BLaER1 (cell line): ENCODE results near the gene EDN3.
"Not testable (repeated sequence)": the region's sequence is repeated elsewhere in the genome, so short reads cannot be mapped to it uniquely, and the experiment has no call there.

Experiments used
- H3K27ac ChIP-seq: shearing (Covaris generic); formaldehyde crosslinking; 2 replicates; pipeline ENCODE4 v1.8.1; 2022
- H3K27me3 ChIP-seq: shearing (Covaris generic); formaldehyde crosslinking; 2 replicates; pipeline ENCODE4 v1.8.1; 2022
- H3K36me3 ChIP-seq: shearing (Covaris generic); formaldehyde crosslinking; 2 replicates; pipeline ENCODE4 v1.8.1; 2022
- H3K4me1 ChIP-seq: shearing (Covaris generic); formaldehyde crosslinking; 2 replicates; pipeline ENCODE4 v1.8.1; 2022
- H3K4me2 ChIP-seq: shearing (Covaris generic); formaldehyde crosslinking; 2 replicates; pipeline ENCODE4 v1.8.1; 2022
- H3K4me3 ChIP-seq: shearing (Covaris generic); formaldehyde crosslinking; 2 replicates; pipeline ENCODE4 v1.8.1; 2022
- H3K9ac ChIP-seq: shearing (Covaris generic); formaldehyde crosslinking; 2 replicates; pipeline ENCODE4 v1.8.1; 2022
- H3K9me3 ChIP-seq: shearing (Covaris generic); formaldehyde crosslinking; 2 replicates; pipeline ENCODE4 v1.8.1; 2022
- H4K20me1 ChIP-seq: shearing (Covaris generic); formaldehyde crosslinking; 2 replicates; pipeline ENCODE4 v1.8.1; 2022
- Cebpa-rat ChIP-seq: shearing (Covaris generic); IDR thresholded peaks from 2 replicates; pipeline ENCODE4 v1.8.1; 2022

Gene EDN3

DNA sequence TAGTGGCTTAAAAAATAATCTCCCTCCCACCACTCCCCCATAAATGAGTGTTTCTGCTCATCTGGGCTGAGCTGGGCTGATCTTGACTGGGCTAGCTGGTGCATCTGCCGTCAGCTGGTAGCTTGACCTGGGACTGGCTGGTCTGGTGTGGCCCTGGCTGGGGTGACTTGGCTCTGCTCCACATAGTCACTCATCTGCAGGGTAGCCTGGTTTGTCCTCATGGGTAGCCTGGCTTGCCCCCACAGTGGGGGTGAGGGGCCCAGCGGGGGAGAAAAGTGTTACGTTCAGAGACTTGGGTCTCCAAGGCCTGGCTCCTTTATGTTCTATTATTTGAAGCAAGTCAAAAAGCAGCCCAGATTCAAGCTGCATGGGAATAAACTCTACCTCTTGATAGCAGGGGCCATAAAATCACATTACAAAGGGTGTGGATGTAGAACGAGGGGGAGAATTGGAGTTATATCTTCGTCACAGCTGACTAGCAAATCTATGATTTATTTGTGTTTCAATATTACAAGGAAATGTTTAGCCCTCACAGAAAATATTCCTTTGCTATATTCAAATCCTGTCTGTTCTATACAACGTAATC is 32.9 kb downstream of the EDN3 start:
- Histone ChIP-seq H3K27me3 (no peaks in the 10 kb centered on the region), H3K4me2 (no peak overlapping the region), H3K9ac (no peak overlapping the region), H4K20me1 (no peaks in the 10 kb centered on the region), H3K36me3 (no peaks in the 10 kb centered on the region), H3K9me3 (no peaks in the 10 kb centered on the region), H3K4me3 (no peak overlapping the region), H3K4me1 (peaks cover 23% of the 10 kb centered on the region), H3K27ac (no peak overlapping the region)
- no peak for TF ChIP-seq Cebpa-rat

DNA sequence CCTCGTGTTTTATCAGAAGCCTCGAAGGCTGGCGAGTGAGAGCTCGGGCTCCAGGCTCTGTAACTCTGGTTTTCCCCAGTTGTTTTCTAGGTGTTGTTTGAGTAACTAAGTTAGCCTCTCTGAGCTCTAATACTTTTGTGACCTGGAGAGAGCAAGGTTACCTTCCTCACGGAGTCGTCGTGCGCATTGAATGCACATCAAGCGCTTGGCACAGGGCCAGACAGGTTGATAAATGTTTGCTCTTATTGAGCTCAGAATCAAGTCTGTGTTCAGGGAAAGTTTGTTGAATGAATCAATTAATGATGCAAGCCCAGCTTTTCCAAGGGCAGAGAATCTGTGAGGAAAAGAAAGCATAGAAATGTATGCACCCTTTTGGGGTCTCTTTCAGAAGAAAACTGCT is 33.5 kb downstream of the EDN3 start:
- Histone ChIP-seq H3K4me3 (no peak overlapping the region), H3K4me2 (no peak overlapping the region), H3K27me3 (no peaks in the 10 kb centered on the region), H4K20me1 (no peaks in the 10 kb centered on the region), H3K36me3 (no peaks in the 10 kb centered on the region), H3K27ac (no peak overlapping the region), H3K9ac (no peak overlapping the region), H3K4me1 (peaks cover 28% of the 10 kb centered on the region), H3K9me3 (no peaks in the 10 kb centered on the region)
- no peak for TF ChIP-seq Cebpa-rat

DNA sequence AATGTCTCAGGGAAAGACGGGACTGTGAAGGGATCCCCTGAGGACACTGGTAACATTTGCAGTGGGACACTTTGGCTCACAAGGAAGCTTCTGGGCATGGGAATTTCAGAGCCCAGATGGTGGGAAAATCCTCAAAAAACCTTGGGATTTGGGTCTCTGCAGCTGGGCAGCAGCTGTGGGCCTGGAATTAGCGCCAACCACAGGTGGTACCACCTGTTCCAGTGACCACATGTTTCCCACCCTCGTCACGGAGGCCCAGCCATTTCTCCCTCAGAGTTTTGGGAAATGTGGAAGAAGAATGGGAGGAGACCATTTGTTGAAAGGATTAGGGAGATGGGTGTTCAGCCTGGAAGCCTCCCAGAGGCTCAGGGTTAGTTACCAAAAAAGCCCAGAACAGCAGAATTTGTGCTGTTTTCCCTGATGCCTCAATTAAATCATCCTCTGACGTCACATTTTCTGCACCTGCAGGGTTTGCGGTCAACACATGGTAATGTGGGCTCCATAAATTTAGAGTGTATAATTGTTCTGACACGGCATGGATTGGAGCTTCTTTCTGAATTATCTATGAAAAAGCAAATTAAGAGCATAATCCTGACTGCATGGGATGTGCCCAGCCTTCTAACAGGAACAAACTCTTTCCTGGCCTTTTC is 34.4 kb downstream of the EDN3 start:
- TF ChIP-seq Cebpa-rat = no peak
- no peaks in the 10 kb centered on the region for H3K27me3 ChIP-seq
- peaks cover 35% of the 10 kb centered on the region for H3K4me1 ChIP-seq

DNA sequence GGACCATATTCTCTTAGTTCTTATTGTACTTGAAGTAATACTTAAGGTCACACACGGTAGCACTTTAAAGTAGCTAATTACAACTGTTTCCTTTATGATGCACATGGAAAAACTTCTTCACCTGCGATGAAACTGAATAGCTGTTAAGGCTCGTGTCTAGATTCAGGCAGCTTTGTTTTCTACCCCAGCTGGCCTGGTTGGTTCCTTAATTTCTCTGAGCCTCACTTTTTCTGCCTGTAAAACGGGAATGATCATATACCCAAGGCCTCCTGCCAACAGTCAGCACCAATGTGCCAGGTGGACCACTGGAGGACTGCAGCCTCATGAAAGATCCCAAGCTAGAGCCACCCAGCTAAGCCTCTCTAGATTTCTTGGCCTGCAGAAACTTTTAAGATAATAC is 35.0 kb downstream of the EDN3 start:
- Histone ChIP-seq H3K4me1 (peaks cover 36% of the 10 kb centered on the region), H3K36me3 (no peaks in the 10 kb centered on the region), H3K9ac (no peak overlapping the region), H4K20me1 (no peaks in the 10 kb centered on the region), H3K4me2 (no peak overlapping the region), H3K9me3 (no peaks in the 10 kb centered on the region), H3K4me3 (no peak overlapping the region), H3K27ac (no peak overlapping the region), H3K27me3 (no peaks in the 10 kb centered on the region)
- no peak for TF ChIP-seq Cebpa-rat

More for the DNA sequence above, 34.4 kb downstream of the EDN3 start:
- no peak overlapping the region for H3K9ac ChIP-seq
- no peaks in the 10 kb centered on the region for H4K20me1 ChIP-seq
- no peak overlapping the region for H3K4me3 ChIP-seq
- H3K4me2 ChIP-seq = no peak overlapping the region
- no peaks in the 10 kb centered on the region for H3K9me3 ChIP-seq
- no peak overlapping the region for H3K27ac ChIP-seq
- no peaks in the 10 kb centered on the region for H3K36me3 ChIP-seq

DNA sequence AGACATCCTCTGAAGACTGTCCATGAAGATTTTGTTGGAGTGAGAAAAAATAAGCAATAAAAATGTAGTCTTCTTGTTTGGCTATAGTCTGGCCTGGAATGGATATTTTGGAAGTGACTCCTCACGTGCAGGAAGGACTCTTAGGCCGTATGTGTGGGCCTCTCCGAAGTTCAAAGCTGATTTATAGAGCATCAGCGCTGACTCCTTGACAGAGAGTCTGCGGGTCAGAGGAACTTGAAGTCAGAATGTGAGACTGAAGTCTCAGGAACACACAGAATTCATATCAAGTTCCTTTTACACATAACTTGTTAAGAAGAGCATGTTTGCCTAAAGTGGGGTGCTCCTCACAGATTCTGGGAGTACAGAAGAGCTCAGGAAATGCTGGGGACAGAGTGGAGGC is 36.1 kb downstream of the EDN3 start:
- Histone ChIP-seq H3K4me2 (no peak overlapping the region), H3K27ac (no peak overlapping the region), H3K4me3 (no peak overlapping the region), H3K9ac (no peak overlapping the region), H3K27me3 (no peaks in the 10 kb centered on the region), H3K4me1 (peaks cover 42% of the 10 kb centered on the region), H3K36me3 (no peaks in the 10 kb centered on the region), H3K9me3 (no peaks in the 10 kb centered on the region), H4K20me1 (no peaks in the 10 kb centered on the region)
- no peak for TF ChIP-seq Cebpa-rat

DNA sequence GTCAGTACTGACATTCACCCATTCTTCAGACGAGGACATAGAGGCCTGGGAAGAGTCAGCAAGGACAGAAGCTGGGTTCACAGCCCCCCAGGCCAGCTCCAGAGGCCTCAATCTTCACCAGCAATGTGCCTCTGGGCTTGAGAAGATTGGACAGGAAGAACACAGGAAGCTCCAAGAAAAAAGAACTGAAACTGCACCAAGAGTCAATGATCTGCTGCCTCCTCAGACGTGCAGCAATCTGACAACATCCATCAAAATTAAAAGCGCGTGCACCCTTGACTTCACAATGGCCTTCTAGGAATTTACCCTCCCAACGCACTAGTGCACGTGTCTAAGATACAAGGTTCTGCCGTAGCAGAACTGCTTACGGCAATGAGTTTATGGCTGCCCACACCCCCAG is 38.0 kb downstream of the EDN3 start:
- H3K36me3 ChIP-seq, H3K9ac ChIP-seq, H3K27ac ChIP-seq, H4K20me1 ChIP-seq, H3K27me3 ChIP-seq, H3K4me3 ChIP-seq, H3K9me3 ChIP-seq: not testable (repeated sequence)
- Histone ChIP-seq H3K4me1 (peaks cover 51% of the 10 kb centered on the region), H3K4me2 (peak overlapping the region; percentile 48)

DNA sequence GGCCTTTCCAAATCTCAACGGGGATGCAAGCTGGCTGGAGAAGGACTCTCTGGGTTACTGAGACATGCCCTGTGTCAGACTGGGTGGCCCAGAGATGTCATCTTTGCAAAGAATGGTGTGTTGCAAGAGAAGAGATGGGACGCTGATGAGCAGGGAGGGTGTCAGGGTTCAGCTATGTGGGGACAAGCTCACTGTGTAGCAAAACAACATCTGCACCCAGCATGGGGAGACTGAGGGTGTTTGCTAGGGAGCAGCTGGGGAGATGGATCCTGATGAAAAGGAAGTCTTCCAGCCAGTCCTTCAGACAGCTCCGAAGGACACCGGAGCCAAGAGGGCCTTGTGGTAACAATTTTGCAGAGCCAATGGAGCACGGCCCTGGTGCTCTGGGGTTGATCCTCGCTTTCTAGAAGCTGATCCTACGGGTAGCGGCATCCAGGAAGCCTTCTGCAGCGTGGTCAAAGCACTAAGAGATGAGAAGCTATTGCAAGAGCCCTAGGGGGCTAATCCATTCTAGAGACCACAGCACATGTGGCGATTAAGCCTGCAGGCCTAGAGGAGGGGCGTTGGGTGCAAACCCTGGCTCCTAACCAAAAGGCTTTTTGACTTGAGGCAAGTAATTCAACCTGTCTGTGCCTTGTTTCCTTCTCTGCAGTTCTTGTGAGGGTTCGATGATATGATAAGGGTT is 39.9 kb downstream of the EDN3 start:
- H4K20me1 ChIP-seq = 0 out of 2 replicates have a peak, but pooled peaks cover 5% of the 10 kb centered on the region
- peak overlapping the region; percentile 31 for H3K4me2 ChIP-seq
- no peaks in the 10 kb centered on the region for H3K27me3 ChIP-seq
- no peak for TF ChIP-seq Cebpa-rat
- H3K9ac ChIP-seq = no peak overlapping the region
- H3K27ac ChIP-seq = no peak overlapping the region
- H3K9me3 ChIP-seq = peaks cover 17% of the 10 kb centered on the region
- H3K4me1 ChIP-seq = peaks cover 60% of the 10 kb centered on the region
- H3K4me3 ChIP-seq = no peak overlapping the region
- no peaks in the 10 kb centered on the region for H3K36me3 ChIP-seq

DNA sequence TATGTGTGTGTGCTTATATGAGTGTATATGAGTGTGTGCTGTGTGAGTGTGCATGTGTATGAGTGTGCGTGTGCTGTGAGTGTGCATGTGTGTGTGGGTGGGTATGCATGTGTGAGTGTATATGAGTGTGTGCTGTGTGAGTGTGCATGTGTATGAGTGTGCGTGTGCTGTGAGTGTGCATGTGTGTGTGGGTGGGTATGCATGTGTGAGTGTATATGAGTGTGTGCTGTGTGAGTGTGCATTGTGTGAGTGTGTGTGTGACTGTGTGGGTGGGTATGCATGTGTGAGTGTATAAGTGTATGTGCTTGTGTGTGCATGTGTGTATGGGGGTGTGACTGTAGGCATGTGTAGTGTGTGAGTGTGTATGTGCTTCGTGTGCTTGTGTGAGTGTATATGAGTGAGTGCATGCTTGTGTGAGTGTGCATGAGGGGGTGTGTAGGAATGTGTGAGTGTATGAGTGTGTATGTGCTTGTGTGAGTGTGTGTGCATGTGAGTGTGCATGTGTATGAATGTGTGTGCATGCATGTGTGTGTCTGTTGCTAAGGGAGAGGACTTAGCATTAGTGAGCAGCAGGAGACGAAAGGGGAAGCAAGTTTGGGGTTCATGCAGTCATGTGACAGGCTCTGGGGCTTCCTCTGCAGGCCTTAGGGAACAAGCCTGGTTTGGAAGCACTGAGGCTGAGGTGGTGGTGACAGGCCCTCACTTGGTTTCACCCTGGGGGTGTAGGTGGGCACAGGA is 41.0 kb downstream of the EDN3 start:
- H4K20me1 ChIP-seq, H3K9ac ChIP-seq, H3K4me3 ChIP-seq, H3K36me3 ChIP-seq, H3K27me3 ChIP-seq: not testable (repeated sequence)
- H3K4me2 ChIP-seq = peak overlapping the region; percentile 85
- H3K27ac ChIP-seq = peak overlapping the region; percentile 19; the same call in 1 of the 2 replicates
- H3K4me1 ChIP-seq = peaks cover 63% of the 10 kb centered on the region
- H3K9me3 ChIP-seq = peaks cover 17% of the 10 kb centered on the region

DNA sequence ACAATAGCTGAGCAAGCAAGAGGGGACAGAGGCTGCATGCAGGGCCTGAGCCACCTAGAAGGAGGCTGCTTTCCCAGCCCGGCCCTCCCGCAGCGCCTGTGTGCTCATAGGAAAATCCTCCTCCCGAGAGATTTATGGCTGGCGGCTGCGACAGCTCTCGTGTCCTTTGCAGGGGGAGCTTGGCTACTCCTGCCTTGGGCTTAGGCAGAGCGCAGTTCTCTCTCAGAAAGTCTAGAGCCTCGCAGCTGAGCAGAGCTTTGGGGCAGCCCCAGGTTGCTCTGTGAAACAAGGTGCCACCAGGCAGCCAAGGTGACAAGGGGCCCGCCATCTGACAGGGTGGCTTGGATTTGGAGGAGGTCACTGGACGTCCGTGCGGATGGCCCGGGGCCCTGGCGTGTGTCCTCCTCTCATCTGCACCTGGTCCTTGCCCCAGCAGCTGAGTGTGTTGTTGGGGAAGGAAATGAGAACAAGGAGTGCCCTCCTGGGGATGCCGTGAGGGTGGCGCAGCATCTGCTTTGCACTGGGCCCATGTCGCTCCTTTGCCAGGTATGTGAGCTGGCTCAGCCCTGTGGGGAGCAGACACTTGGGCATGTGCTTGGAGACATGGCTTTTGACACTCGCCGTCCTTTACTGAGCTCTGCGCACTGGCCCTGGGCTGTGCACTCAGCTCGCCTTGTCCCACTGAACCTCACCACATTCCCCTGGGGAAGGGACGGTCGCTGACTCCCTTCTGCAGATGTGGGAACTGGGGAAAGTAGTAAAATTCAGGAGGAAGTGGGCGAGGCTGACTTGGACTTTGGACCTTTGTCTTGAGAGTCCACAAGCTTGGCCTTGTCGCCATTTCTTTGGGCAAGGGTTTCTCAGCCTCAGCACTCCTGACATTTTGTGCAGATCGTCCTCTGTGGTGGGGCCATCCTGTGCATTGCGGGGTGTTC is 41.9 kb downstream of the EDN3 start:
- H3K4me1 ChIP-seq = peaks cover 63% of the 10 kb centered on the region
- no peaks in the 10 kb centered on the region for H3K36me3 ChIP-seq
- TF ChIP-seq Cebpa-rat = no peak
- H3K4me3 ChIP-seq = 0 out of 2 replicates have a peak overlapping the region, but pooled peaks have one; percentile 6
- peak overlapping the region; percentile 19; the same call in 1 of the 2 replicates for H3K27ac ChIP-seq
- no peak overlapping the region for H3K9ac ChIP-seq
- H3K27me3 ChIP-seq = no peaks in the 10 kb centered on the region
- 0 out of 2 replicates have a peak, but pooled peaks cover 5% of the 10 kb centered on the region for H4K20me1 ChIP-seq
- H3K9me3 ChIP-seq = peaks cover 17% of the 10 kb centered on the region
- H3K4me2 ChIP-seq = peak overlapping the region; percentile 85
